ENCODE measurements around the gene SETDB1. TPM values are rescaled to one million over a fixed set of nuclear protein-coding genes. Genes with fewer than 3 reads are reported as not detected.

SETDB1 gene
- total and polyA plus RNA-seq, 10 donors = 16.9 to 82.4 (median 53.6) TPM

- WGBS, 5 donors = 88 to 98% (median 90%) methylated on average over 2 of the region's 2 CpGs
- intact Hi-C loops (cut with DNase I; ENCODE audit: low total_unique reads) = no loop called here
Measured at GRCh38 chr1:150985179-150985825, 59.1 kb downstream of the SETDB1 start.

DNA sequence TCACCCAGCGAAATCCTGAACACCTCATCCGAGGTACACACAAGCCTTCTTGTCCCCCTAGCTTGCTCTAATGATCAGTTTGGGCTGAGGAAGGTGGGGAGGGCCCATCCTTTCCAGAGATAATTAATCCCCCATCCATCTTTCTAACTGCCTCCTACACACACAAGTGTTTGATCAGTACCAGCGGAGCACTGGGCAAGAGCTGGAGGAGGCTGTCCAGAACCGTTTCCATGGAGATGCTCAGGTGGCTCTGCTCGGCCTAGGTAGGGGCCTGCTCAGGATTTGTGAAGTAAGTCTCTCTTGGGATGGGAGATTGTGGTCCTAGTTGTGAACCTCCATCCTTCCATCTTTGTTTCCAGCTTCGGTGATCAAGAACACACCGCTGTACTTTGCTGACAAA, 61.8 kb downstream of the SETDB1 start:
- Histone ChIP-seq H3K4me3 (no peak overlapping the region), H3K36me3 (no peaks in the 10 kb centered on the region), H3K9me3 (no peaks in the 10 kb centered on the region), H3K27me3 (replicated peaks in 1 of 7) (no peaks in the 10 kb centered on the region), H3K4me1 (no peaks in the 10 kb centered on the region), H3K27ac (no peak overlapping the region)
- TF ChIP-seq, protein P1, sequence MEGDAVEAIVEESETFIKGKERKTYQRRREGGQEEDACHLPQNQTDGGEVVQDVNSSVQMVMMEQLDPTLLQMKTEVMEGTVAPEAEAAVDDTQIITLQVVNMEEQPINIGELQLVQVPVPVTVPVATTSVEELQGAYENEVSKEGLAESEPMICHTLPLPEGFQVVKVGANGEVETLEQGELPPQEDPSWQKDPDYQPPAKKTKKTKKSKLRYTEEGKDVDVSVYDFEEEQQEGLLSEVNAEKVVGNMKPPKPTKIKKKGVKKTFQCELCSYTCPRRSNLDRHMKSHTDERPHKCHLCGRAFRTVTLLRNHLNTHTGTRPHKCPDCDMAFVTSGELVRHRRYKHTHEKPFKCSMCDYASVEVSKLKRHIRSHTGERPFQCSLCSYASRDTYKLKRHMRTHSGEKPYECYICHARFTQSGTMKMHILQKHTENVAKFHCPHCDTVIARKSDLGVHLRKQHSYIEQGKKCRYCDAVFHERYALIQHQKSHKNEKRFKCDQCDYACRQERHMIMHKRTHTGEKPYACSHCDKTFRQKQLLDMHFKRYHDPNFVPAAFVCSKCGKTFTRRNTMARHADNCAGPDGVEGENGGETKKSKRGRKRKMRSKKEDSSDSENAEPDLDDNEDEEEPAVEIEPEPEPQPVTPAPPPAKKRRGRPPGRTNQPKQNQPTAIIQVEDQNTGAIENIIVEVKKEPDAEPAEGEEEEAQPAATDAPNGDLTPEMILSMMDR (IDR thresholded peaks at IDR 0.05 in 8 of 11, conservative IDR thresholded peaks at IDR 0.05 in 3 of 11) = no peak
- TF ChIP-seq POLR2AphosphoS5 (IDR thresholded peaks at IDR 0.05) (no peak), POLR2A (IDR thresholded peaks at IDR 0.05) (no peak)
- no peak for DNase-seq
- intact Hi-C loops (cut with DNase I; ENCODE audit: low total_unique reads) = no loop called here
- 87 to 91% (median 88%) methylated on average over 7 of the region's 7 CpGs for WGBS, 5 donors

More at GRCh38 chr1:150985179-150985825, 59.1 kb downstream of the SETDB1 start:
- no peaks in the 10 kb centered on the region for H3K9me3 ChIP-seq
- TF ChIP-seq POLR2A (IDR thresholded peaks at IDR 0.05) = no peak
- TF ChIP-seq, protein P1 (IDR thresholded peaks at IDR 0.05 in 8 of 11, conservative IDR thresholded peaks at IDR 0.05 in 3 of 11) = no peak
- no peak for TF ChIP-seq POLR2AphosphoS5 (IDR thresholded peaks at IDR 0.05)
- H3K4me1 ChIP-seq = no peaks in the 10 kb centered on the region
- H3K4me3 ChIP-seq = no peak overlapping the region
- DNase-seq = no peak
- H3K36me3 ChIP-seq = no peaks in the 10 kb centered on the region
- H3K27ac ChIP-seq = no peak overlapping the region
- H3K27me3 ChIP-seq (replicated peaks in 1 of 7) = no peaks in the 10 kb centered on the region

DNA sequence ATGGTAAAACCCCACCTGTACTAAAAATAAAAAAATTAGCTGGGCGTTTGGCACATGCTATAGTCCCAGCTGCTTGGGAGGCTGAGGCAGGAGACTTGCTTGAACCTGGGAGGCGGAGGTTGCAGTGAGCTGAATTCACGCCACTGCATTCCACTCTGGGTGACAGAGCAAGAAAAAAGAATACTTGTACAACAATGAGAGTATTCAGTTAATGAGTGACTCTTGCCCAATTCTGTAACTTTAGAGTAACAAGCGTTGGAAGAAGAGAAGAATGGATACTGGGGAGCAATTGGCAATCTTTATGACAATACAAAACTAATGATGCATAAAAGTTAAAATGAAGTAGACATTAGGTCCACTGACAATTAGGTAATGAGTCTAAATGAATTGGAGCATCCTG, 66.5 kb downstream of the SETDB1 start:
- WGBS, 5 donors = 68 to 92% (median 84%) methylated on average over 4 of the region's 4 CpGs
- DNase-seq = no peak
- intact Hi-C loops (cut with DNase I; ENCODE audit: low total_unique reads) = no loop called here

GRCh38 chr1:150994248-150994647, 68.1 kb downstream of the SETDB1 start:
- no peaks in the 10 kb centered on the region for H3K9me3 ChIP-seq
- DNase-seq = no peak
- no peak overlapping the region for H3K27ac ChIP-seq
- H3K4me1 ChIP-seq = peaks cover 0 to 23% (median 11%) of the 10 kb centered on the region in 6 donors
- H3K27me3 ChIP-seq (replicated peaks in 1 of 7) = no peaks in the 10 kb centered on the region
- H3K36me3 ChIP-seq = peaks cover 0 to 46% (median 25%) of the 10 kb centered on the region in 6 donors
- 66 to 86% (median 81%) methylated on average over 3 of the region's 3 CpGs for WGBS, 5 donors
- TF ChIP-seq POLR2AphosphoS5 (IDR thresholded peaks at IDR 0.05) = no peak
- TF ChIP-seq POLR2A (IDR thresholded peaks at IDR 0.05) = no peak
- TF ChIP-seq, protein P1 (IDR thresholded peaks at IDR 0.05 in 8 of 11, conservative IDR thresholded peaks at IDR 0.05 in 3 of 11) = no peak
- intact Hi-C loops (cut with DNase I; ENCODE audit: low total_unique reads) = no loop called here
- no peak overlapping the region for H3K4me3 ChIP-seq

More for the DNA sequence above, 66.5 kb downstream of the SETDB1 start:
- H3K9me3 ChIP-seq = no peaks in the 10 kb centered on the region
- peaks cover 0 to 14% (median 9%) of the 10 kb centered on the region in 6 donors for H3K4me1 ChIP-seq
- H3K4me3 ChIP-seq = no peak overlapping the region
- TF ChIP-seq POLR2AphosphoS5 (IDR thresholded peaks at IDR 0.05) (no peak), POLR2A (IDR thresholded peaks at IDR 0.05) (no peak)
- TF ChIP-seq, protein P1 (IDR thresholded peaks at IDR 0.05 in 8 of 11, conservative IDR thresholded peaks at IDR 0.05 in 3 of 11) = no peak
- no peak overlapping the region for H3K27ac ChIP-seq
- peaks cover 0 to 30% (median 11%) of the 10 kb centered on the region in 6 donors for H3K36me3 ChIP-seq
- H3K27me3 ChIP-seq (replicated peaks in 1 of 7) = no peaks in the 10 kb centered on the region
